ENCODE results near the gene SIPA1L3.

DNA sequence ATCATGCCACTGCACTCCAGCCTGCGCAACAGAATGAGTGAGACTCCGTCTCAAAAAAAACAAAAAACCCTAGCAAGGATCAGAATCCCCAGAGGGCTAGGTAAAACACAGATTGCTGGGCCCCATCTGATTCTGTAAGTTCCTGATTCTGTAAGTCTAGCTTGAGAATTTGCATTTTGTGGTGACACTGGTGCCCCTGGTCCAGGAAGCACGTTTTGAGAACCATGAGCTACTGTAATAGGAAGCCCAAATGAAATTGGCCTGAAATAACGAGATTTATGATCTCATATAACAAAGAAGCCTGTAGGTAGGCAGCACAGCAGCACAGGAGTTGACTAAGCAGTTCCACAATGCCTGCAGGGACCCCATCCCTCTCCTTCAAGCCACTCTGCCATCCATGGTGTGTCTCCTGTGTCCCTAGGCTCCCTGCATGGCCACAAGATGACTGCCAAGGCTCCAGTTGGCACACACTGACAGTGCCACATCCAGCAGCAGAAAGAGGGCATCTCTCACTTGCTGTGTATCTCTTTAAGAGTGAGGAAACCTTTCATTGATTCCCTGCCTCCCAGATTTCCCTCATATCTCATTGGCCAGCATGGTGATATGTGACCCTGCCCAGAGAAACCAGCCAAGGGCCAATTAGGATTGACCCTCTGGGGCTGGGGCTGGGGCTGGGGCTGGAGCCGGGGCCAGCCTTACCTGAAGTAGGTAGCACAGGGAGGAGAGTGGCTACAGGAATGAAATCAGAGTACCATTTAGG lies 21.7 kb downstream of the SIPA1L3 start:
- TF ChIP-seq, protein P1, sequence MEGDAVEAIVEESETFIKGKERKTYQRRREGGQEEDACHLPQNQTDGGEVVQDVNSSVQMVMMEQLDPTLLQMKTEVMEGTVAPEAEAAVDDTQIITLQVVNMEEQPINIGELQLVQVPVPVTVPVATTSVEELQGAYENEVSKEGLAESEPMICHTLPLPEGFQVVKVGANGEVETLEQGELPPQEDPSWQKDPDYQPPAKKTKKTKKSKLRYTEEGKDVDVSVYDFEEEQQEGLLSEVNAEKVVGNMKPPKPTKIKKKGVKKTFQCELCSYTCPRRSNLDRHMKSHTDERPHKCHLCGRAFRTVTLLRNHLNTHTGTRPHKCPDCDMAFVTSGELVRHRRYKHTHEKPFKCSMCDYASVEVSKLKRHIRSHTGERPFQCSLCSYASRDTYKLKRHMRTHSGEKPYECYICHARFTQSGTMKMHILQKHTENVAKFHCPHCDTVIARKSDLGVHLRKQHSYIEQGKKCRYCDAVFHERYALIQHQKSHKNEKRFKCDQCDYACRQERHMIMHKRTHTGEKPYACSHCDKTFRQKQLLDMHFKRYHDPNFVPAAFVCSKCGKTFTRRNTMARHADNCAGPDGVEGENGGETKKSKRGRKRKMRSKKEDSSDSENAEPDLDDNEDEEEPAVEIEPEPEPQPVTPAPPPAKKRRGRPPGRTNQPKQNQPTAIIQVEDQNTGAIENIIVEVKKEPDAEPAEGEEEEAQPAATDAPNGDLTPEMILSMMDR (conservative IDR thresholded peaks at IDR 0.05), result no peak
- no peak for TF ChIP-seq ZFX (IDR thresholded peaks at IDR 0.05)

Data from C4-2B (cell line).